ENCODE measurements around the gene CPSF4L. TPM values are rescaled to one million over a fixed set of nuclear protein-coding genes. Genes with fewer than 3 reads are reported as not detected.
A peak's percentile ranks its signal among the peaks of the same experiment; 100 is the strongest.

The CPSF4L gene
- total and polyA plus RNA-seq, 2 of the 13 experiments (the other 11 are each of a cell fraction or from before 2014, with no cell fraction given): 0.73 to 1.6 TPM

DNA sequence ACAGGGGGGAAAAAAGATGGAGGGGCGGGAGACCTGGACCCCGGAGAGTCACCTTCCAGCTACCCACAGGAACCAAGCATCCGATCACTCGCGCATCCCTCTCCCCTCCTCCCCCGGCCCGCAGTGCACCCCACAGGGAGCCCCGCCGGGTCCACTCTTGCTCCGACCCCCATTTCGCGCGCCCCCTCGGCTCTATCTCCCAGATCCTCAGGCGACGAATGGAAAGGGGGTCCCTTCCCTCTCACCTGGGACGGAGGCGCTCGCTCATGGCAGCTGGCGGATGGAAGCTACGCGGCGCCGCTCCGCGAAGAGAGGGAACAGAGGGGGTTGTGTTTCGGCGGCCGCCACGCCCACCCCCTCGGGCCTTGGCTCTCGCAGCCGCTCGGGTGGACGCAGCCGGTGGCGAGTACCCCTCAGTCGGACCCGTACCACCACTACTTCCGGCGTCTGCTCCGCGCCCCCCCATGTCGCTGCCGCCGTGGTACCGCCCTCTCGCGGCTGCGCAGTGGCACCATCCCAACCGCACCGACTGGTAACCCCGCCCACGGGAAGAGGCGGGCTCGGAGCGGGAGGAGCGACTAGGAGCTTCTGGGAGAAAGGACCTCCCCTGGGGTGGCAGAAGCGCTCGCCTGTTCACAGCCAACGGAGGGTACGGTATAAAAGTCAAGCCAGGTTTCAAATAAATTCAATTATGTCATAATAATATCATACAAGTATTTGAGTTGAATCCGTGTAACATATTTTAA is 29.7 kb downstream of the CPSF4L start (continued):
- TF ChIP-seq GTF2F1 (IDR thresholded peaks at IDR 0.05; ENCODE audit: low read length) (0 out of 2 replicates have a peak, but pooled peaks have one; percentile 20), NKX3-1 (CRISPR knock-in tag; IDR thresholded peaks at IDR 0.05) (peak; percentile 86; the same call in 1 of the 2 replicates), MNT (IDR thresholded peaks at IDR 0.05) (peak; percentile 31; the same call in 1 of the 2 replicates), ZNF205 (CRISPR knock-in tag; IDR thresholded peaks at IDR 0.05) (peak; percentile 75; the same call in 1 of the 2 replicates), ZNF263 (CRISPR knock-in tag; IDR thresholded peaks at IDR 0.05) (peak; percentile 67), GLI4 (CRISPR knock-in tag; IDR thresholded peaks at IDR 0.05; ENCODE audit: borderline replicate concordance) (peak; percentile 92; the same call in 1 of the 2 replicates), ZNF264 (CRISPR knock-in tag; IDR thresholded peaks at IDR 0.05) (peak; percentile 81; the same call in 1 of the 2 replicates), HMG20A (CRISPR knock-in tag; IDR thresholded peaks at IDR 0.05; ENCODE audit: borderline replicate concordance) (0 out of 2 replicates have a peak, but pooled peaks have one; percentile 7), ATF7-NPFF (CRISPR knock-in tag; IDR thresholded peaks at IDR 0.05; ENCODE audit: low read depth) (peak; percentile 42; the same call in 1 of the 2 replicates), HHEX (CRISPR knock-in tag; IDR thresholded peaks at IDR 0.05) (no peak), THYN1 (CRISPR knock-in tag; IDR thresholded peaks at IDR 0.05; ENCODE audit: borderline replicate concordance, low read depth) (no peak), HMGXB4 (CRISPR knock-in tag; IDR thresholded peaks at IDR 0.05; ENCODE audit: borderline replicate concordance in 1 of 2, low read depth in 1 of 2) (peak; percentile 83 to 94), KAT2B (IDR thresholded peaks at IDR 0.05; ENCODE audit: borderline replicate concordance, low read depth, low read length) (no peak)
- TF ChIP-seq, protein P1, sequence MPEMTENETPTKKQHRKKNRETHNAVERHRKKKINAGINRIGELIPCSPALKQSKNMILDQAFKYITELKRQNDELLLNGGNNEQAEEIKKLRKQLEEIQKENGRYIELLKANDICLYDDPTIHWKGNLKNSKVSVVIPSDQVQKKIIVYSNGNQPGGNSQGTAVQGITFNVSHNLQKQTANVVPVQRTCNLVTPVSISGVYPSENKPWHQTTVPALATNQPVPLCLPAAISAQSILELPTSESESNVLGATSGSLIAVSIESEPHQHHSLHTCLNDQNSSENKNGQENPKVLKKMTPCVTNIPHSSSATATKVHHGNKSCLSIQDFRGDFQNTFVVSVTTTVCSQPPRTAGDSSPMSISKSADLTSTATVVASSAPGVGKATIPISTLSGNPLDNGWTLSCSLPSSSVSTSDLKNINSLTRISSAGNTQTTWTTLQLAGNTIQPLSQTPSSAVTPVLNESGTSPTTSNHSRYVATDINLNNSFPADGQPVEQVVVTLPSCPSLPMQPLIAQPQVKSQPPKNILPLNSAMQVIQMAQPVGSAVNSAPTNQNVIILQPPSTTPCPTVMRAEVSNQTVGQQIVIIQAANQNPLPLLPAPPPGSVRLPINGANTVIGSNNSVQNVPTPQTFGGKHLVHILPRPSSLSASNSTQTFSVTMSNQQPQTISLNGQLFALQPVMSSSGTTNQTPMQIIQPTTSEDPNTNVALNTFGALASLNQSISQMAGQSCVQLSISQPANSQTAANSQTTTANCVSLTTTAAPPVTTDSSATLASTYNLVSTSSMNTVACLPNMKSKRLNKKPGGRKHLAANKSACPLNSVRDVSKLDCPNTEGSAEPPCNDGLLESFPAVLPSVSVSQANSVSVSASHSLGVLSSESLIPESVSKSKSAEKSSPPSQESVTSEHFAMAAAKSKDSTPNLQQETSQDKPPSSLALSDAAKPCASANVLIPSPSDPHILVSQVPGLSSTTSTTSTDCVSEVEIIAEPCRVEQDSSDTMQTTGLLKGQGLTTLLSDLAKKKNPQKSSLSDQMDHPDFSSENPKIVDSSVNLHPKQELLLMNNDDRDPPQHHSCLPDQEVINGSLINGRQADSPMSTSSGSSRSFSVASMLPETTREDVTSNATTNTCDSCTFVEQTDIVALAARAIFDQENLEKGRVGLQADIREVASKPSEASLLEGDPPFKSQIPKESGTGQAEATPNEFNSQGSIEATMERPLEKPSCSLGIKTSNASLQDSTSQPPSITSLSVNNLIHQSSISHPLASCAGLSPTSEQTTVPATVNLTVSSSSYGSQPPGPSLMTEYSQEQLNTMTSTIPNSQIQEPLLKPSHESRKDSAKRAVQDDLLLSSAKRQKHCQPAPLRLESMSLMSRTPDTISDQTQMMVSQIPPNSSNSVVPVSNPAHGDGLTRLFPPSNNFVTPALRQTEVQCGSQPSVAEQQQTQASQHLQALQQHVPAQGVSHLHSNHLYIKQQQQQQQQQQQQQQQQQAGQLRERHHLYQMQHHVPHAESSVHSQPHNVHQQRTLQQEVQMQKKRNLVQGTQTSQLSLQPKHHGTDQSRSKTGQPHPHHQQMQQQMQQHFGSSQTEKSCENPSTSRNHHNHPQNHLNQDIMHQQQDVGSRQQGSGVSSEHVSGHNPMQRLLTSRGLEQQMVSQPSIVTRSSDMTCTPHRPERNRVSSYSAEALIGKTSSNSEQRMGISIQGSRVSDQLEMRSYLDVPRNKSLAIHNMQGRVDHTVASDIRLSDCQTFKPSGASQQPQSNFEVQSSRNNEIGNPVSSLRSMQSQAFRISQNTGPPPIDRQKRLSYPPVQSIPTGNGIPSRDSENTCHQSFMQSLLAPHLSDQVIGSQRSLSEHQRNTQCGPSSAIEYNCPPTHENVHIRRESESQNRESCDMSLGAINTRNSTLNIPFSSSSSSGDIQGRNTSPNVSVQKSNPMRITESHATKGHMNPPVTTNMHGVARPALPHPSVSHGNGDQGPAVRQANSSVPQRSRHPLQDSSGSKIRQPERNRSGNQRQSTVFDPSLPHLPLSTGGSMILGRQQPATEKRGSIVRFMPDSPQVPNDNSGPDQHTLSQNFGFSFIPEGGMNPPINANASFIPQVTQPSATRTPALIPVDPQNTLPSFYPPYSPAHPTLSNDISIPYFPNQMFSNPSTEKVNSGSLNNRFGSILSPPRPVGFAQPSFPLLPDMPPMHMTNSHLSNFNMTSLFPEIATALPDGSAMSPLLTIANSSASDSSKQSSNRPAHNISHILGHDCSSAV (CRISPR knock-in tag; IDR thresholded peaks at IDR 0.05; ENCODE audit: borderline replicate concordance): peak; percentile 81; the same call in 1 of the 2 replicates

Data from HepG2 (cell line).